Lung (tissue), 13 donors: ENCODE results near the gene RABGAP1. TPM values are rescaled to one million over a fixed set of nuclear protein-coding genes. Genes with fewer than 3 reads are reported as not detected.

Source experiments
- ATAC-seq: fragments of 200-7000 bp; cut with Tn5 transposase; one replicate; pipeline ENCODE4 v1.9.1; 2020; ENCODE audit warnings: moderate number of reproducible peaks; ENCODE audit not compliant: insufficient read depth, low FRiP score
- DNase-seq, 3 donors: peaks; one replicate each; pipeline ENCODE4 v3.0.0-alpha.2; 2013 to 2017
- H3K27ac ChIP-seq, 2 donors: one replicate each; pipeline ENCODE4 v1.5.1; 2013; ENCODE audit warnings: mild to moderate bottlenecking in 2 of 2, moderate library complexity in 2 of 2, control low read depth in 1 of 2, inconsistent platforms in 1 of 2, low read depth in 1 of 2, low read length in 1 of 2
- H3K27me3 ChIP-seq, 3 donors: one replicate each; pipeline ENCODE4 v1.5.1; 2013; ENCODE audit warnings: low read length in 2 of 3; ENCODE audit not compliant: control insufficient read depth in 3 of 3, insufficient read depth in 3 of 3
- H3K36me3 ChIP-seq, 4 donors: one replicate each; pipeline ENCODE4 v1.5.1; 2013; ENCODE audit warnings: low read length in 4 of 4, mild to moderate bottlenecking in 1 of 4, moderate library complexity in 1 of 4; ENCODE audit not compliant: control insufficient read depth in 4 of 4, insufficient read depth in 4 of 4
- H3K4me1 ChIP-seq, 5 donors: one replicate each; pipeline ENCODE4 v1.5.1; 2013; ENCODE audit warnings: low read length in 5 of 5, mild to moderate bottlenecking in 2 of 5, moderate library complexity in 1 of 5; ENCODE audit not compliant: control insufficient read depth in 5 of 5, insufficient read depth in 5 of 5
- H3K4me3 ChIP-seq: one replicate; pipeline ENCODE4 v1.5.1; 2013; ENCODE audit warnings: mild to moderate bottlenecking, control low read depth, moderate library complexity
- H3K9ac ChIP-seq, 2 donors: one replicate each; pipeline ENCODE4 v1.5.1; 2013; ENCODE audit warnings: low read length in 2 of 2, control low read depth in 1 of 2; ENCODE audit not compliant: insufficient read depth in 1 of 2
- H3K9me3 ChIP-seq, 4 donors: one replicate each; pipeline ENCODE4 v1.5.1; 2013; ENCODE audit warnings: low read length in 3 of 4, mild to moderate bottlenecking in 1 of 4, moderate library complexity in 1 of 4; ENCODE audit not compliant: control insufficient read depth in 4 of 4, insufficient read depth in 3 of 4
- WGBS, 2 donors: extraction: QIAGEN DNeasy Blood & Tissue Kit; methylation state at CpG; one replicate each; pipeline ENCODE4 v1.1.7; 2013; 5-methylcytosine and 5-hydroxymethylcytosine counted together
- polyA plus RNA-seq, 2 donors: library from polyadenylated mRNA; stranded (reverse); fragments of 200-250 nt; gene quantifications; one replicate each; pipeline ENCODE4 v1.2.1, GENCODE V29; 2013
- small RNA-seq: library from RNA; depleted of rRNA; stranded (forward); fragments of <200 nt; gene quantifications from one replicate; pipeline ENCODE3, GENCODE V24; 2014; ENCODE audit warnings: low replicate concordance
- total RNA-seq, 2 donors: library from RNA; depleted of rRNA in 1 of 2; stranded (reverse); fragments of >200 nt in 1 of 2; gene quantifications; one replicate each; pipeline ENCODE4 v1.2.1, GENCODE V29; 2014 to 2021
- TF ChIP-seq, protein P1 (sequence below): IDR thresholded peaks from 2 replicates; pipeline ENCODE4 v1.5.1; 2012; ENCODE audit warnings: mild to moderate bottlenecking; ENCODE audit errors: control extremely low read depth, extremely low read depth
- donor health status: control.
- donor health status: control.
- donor health status: Bipolar disorder and iron deficiency.
- donor health status: healthy.
- donor health status: DM: yes; HTN: yes; CAD: no.

RABGAP1 gene
- total and polyA plus RNA-seq, 4 donors: 9.6 to 103 (median 34.9) TPM

- 44 to 75% methylated on average over 1 of the region's 1 CpG for WGBS, 2 donors
- ATAC-seq (no peak), DNase-seq (no peak)
- H3K9ac ChIP-seq: no peak overlapping the region
- H3K4me1 ChIP-seq: no peaks in the 10 kb centered on the region
- no peak overlapping the region for H3K27ac ChIP-seq
- no peaks in the 10 kb centered on the region for H3K27me3 ChIP-seq
- H3K9me3 ChIP-seq: no peaks in the 10 kb centered on the region
- TF ChIP-seq, protein P1, sequence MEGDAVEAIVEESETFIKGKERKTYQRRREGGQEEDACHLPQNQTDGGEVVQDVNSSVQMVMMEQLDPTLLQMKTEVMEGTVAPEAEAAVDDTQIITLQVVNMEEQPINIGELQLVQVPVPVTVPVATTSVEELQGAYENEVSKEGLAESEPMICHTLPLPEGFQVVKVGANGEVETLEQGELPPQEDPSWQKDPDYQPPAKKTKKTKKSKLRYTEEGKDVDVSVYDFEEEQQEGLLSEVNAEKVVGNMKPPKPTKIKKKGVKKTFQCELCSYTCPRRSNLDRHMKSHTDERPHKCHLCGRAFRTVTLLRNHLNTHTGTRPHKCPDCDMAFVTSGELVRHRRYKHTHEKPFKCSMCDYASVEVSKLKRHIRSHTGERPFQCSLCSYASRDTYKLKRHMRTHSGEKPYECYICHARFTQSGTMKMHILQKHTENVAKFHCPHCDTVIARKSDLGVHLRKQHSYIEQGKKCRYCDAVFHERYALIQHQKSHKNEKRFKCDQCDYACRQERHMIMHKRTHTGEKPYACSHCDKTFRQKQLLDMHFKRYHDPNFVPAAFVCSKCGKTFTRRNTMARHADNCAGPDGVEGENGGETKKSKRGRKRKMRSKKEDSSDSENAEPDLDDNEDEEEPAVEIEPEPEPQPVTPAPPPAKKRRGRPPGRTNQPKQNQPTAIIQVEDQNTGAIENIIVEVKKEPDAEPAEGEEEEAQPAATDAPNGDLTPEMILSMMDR: no peak
- no peak overlapping the region for H3K4me3 ChIP-seq
- H3K36me3 ChIP-seq: peaks cover 0 to 5% (median 1%) of the 10 kb centered on the region in 4 donors
Measured at GRCh38 chr9:123149067-123149466, 208.2 kb downstream of the RABGAP1 start.

- WGBS, 2 donors: 80 to 85% methylated on average over 5 of the region's 5 CpGs
- H3K9me3 ChIP-seq: no peaks in the 10 kb centered on the region
- TF ChIP-seq, protein P1: no peak
- no peak for ATAC-seq
- no peak overlapping the region for H3K4me3 ChIP-seq
- H3K9ac ChIP-seq: no peak overlapping the region
- H3K36me3 ChIP-seq: peaks cover under 1 to 5% (median 2%) of the 10 kb centered on the region in 4 donors
- no peaks in the 10 kb centered on the region for H3K27me3 ChIP-seq
- no peaks in the 10 kb centered on the region for H3K4me1 ChIP-seq
- no peak for DNase-seq
- no peak overlapping the region for H3K27ac ChIP-seq
Measured at GRCh38 chr9:123150708-123151503, 210.1 kb downstream of the RABGAP1 start.

Small RNAs within 50 kb of the gene (small RNA-seq; reads per million reads assigned to genes)
- gene GPR21 (not detected), gene RNY1P15 (not detected)

Other genes starting within 250 kb of the RABGAP1 start
- not detected for gene OR1L4, start 217.0 kb upstream of the RABGAP1 start, total RNA-seq
- not detected for gene OR1L4, start 217.0 kb upstream of the RABGAP1 start, polyA plus RNA-seq
- not detected for gene OR1L6, start 198.7 kb upstream of the RABGAP1 start, total RNA-seq
- not detected for gene OR1L6, start 198.7 kb upstream of the RABGAP1 start, polyA plus RNA-seq
- gene OR5C1, start 152.1 kb upstream of the RABGAP1 start, total RNA-seq: not detected
- not detected for gene OR5C1, start 152.1 kb upstream of the RABGAP1 start, polyA plus RNA-seq
- gene OR1K1, start 140.9 kb upstream of the RABGAP1 start, total RNA-seq: not detected
- not detected for gene OR1K1, start 140.9 kb upstream of the RABGAP1 start, polyA plus RNA-seq
- gene PDCL, start 112.4 kb upstream of the RABGAP1 start, total RNA-seq: 10 to 100 TPM; 19.6 to 30.2 TPM
- gene PDCL, start 112.4 kb upstream of the RABGAP1 start, polyA plus RNA-seq: 10 to 100 TPM; 10.2 to 11.6 TPM
- 10 to 100 TPM; 37.7 to 60.2 TPM for gene RC3H2, start 35.7 kb upstream of the RABGAP1 start, total RNA-seq
- gene RC3H2, start 35.7 kb upstream of the RABGAP1 start, polyA plus RNA-seq: 10 to 100 TPM; 11.9 to 13.0 TPM
- gene ZBTB6, start 27.7 kb upstream of the RABGAP1 start, total RNA-seq: 10 to 100 TPM in 1 of 2 donors, 1 to 10 TPM in 1; 8.0 to 16.6 TPM
- gene ZBTB6, start 27.7 kb upstream of the RABGAP1 start, polyA plus RNA-seq: 1 to 10 TPM; 2.5 to 4.3 TPM
- gene ZBTB26, start 9.5 kb upstream of the RABGAP1 start, total RNA-seq: 10 to 100 TPM in 1 of 2 donors, 1 to 10 TPM in 1; 4.0 to 15.0 TPM
- gene ZBTB26, start 9.5 kb upstream of the RABGAP1 start, polyA plus RNA-seq: 1 to 10 TPM; 2.4 to 2.7 TPM
- gene GPR21, start 92.6 kb downstream of the RABGAP1 start, total RNA-seq: 1 to 10 TPM; 3.7 to 6.1 TPM
- gene GPR21, start 92.6 kb downstream of the RABGAP1 start, polyA plus RNA-seq: under 1 TPM in 1 of 2 donors, not detected in 1; 0.03 TPM